ENCODE results near the gene SGMS2.
"Not testable (repeated sequence)": the region's sequence is repeated elsewhere in the genome, so short reads cannot be mapped to it uniquely, and the experiment has no call there.

SGMS2 gene

DNA sequence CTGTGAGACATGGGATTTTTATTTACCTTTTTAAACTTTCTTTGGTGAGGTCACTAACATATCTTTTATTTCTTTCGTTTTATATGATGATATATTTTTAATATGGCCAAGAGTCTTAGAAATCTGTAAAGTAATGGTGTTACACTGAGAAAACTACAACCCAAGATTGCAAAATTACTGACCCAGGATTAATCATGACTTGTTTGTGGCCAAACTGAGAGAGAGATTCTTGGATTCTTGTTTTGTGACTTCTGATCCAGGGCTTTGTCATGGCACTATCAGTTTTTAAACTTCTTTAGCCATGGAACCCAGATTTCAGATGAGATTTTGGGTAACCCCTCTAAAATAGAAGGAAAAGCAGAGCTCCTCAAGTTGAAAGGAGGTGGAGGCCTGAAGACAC lies 42.0 kb downstream of the SGMS2 start:
- DNase-seq (ENCODE audit: low read depth, low spot score), result no peak

DNA sequence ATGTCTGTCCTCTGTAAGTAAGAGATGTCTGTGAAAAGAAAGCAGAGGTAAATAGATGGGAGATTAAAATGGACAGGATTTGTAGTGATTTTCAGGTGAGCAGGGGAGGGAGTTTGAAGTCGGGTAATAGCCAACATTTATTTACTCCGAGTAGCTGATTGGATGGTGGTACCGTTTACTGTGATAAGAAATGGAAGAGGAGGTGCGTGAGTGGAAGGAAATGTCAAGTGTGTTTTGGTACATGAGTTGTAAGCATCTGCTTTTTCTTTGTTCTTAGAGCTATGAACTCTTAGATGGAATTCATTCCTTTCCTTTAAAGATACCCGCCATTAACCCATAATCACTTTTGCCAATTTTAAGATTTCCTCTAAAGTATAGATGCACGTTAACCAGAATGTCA lies 45.5 kb downstream of the SGMS2 start:
- DNase-seq (ENCODE audit: low read depth, low spot score), result no peak

DNA sequence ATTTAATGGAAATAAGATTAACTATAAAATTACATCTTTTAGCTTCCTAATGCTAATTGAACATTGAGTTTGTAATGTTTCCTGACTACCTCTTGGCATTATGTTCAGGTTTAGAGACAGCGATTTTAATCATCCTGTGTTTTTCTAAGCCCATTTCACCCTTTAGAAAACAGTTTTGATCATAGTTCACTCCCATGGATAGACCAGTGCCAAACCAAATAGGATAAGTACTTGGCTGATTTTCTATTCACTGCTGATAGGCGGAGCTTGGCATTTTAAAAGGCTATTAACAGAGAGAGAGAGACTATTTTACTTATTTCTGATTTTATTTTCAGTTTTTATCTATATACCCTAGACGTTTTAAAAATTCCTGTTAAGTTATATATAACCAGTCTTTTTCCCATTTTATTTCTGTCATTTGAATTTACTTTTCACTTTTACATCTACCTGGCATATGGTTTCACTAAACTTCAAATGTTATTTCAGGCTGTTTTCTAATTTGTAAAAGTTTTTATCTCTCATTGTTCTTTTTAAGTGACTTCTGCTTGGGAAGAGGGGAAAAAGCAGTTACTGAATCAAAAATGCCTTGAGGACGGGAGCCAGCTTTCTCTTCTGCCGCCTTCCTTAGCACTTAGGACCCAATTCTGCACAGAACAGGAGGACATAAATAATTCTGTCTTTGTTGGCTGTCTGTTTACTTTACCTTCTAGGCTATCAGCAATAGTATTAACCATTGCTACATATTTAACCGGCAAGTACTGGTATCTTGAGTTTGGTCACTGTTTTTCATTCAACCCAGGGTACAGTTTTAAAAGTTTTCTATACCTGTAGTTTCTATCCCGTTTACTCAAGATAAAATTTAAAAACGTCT lies 46.4 kb downstream of the SGMS2 start:
- peak; percentile 45 for DNase-seq (ENCODE audit: low read depth, low spot score)

DNA sequence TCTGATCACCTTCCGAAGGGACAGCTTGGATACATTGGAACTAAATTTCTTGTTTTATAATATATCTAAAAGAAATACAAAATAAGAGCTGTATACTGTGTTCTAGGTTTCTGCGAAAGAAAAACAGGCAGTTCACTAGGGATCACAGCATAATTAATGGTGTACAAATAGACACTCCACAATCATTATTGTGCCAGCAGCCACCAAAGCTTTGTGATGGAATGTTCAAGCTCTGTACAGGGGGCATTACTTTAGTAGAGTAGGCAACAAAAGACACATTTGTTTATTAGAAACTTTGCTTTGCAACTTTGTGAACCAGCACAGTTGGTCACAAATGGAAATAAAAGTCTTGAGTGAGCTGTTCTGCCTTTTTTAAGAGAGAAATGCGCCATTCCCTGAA lies 49.3 kb downstream of the SGMS2 start:
- DNase-seq (ENCODE audit: low read depth, low spot score), result no peak

DNA sequence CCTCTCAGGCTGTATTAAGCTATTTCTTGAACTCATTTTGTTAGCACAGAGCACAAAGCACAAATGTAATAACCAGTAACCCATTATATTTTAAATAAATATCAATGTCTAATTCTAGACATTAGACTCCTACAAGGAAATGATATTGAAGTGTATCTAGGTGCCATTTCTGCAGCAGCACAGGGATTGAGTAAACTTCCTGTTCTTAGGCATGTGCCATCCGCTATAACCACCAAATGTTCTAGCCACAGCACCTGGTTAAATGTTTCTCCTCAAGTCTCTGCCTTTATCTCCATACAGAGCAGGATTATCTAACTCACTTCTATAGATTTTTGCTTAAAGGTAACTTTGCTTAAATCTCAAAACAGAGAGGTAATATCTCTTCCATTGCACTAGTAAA lies 51.4 kb downstream of the SGMS2 start:
- no peak for DNase-seq (ENCODE audit: low read depth, low spot score)

GRCh38 chr4:107877361-107877760 lies 52.6 kb downstream of the SGMS2 start:
- no peak for DNase-seq (ENCODE audit: low read depth, low spot score)

GRCh38 chr4:107885865-107886264 lies 61.1 kb downstream of the SGMS2 start:
- no peak for DNase-seq (ENCODE audit: low read depth, low spot score)

GRCh38 chr4:107888237-107888636 lies 63.5 kb downstream of the SGMS2 start:
- no peak for DNase-seq (ENCODE audit: low read depth, low spot score)

GRCh38 chr4:107890779-107891178 lies 66.0 kb downstream of the SGMS2 start:
- no peak for DNase-seq (ENCODE audit: low read depth, low spot score)

DNA sequence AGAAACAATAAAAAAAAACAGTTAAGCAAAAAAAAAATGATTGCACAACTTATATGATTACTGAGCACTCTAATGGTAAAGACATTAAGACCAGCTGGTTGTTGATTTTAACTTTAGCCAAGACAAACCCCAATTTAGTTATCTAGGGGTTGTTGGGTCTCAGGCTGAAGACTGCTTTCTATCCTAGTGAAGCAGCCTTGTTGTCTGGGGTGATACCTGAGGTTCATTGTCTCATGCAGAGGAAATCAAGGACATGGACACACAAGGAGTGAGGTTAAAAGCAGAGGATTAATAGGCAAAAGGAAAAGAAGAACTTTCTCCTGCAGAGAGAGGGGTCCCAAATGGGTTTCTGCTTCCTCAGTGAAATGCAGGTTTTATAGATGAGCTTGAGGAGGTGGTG lies 66.6 kb downstream of the SGMS2 start:
- no peak for DNase-seq (ENCODE audit: low read depth, low spot score)

DNA sequence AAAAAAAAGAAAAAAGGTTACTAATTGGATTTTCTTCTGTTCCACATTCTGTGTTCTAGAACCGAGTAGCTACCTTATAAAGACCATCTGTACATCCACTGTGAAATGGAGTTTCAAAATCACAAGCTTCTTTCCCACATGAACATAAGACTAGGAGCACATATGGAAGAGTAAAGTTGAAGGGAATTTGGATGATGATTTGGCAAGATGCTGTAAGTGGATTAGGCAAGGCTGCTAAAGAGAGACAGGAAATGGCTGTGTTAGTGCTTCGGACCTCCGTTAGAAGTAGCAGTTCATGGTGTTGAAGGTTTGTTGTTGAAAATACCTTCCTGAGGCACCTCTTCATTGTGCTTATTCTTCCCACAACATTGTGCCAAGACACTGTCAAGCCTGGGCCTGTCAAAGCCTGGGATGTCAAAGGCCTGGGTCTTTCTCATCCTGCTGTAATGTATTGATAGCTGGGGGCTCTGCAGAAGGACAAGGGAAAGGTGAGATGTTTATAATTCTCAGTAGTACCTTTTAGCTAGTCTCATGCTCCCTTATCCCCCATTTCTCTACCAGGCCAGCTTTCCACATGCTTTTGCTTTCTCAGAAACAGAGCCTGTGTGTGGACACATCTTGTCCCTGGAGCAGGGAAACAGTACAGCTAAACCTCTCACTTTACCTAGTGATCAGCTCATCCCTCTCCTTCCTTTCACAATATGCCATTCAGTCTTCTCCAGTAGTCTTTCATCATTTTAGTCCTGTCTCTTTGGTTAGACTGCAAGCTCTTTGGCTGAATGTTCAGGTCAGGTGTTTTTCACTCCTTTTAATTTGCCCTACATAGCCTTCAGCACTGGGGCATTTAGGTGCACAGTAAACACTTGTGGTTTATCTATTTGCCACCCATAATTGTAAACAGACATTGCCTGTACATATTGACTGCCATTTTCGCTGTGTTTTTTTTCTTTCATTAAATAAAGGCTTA lies 68.7 kb downstream of the SGMS2 start:
- no peak for DNase-seq (ENCODE audit: low read depth, low spot score)

- DNase-seq (ENCODE audit: low read depth, low spot score), result no peak
These were observed 69.4 kb downstream of the SGMS2 start for GRCh38 chr4:107894138-107894603.

- peak; percentile 95 for DNase-seq (ENCODE audit: low read depth, low spot score)
These were observed 71.5 kb downstream of the SGMS2 start for GRCh38 chr4:107896158-107896645.

DNA sequence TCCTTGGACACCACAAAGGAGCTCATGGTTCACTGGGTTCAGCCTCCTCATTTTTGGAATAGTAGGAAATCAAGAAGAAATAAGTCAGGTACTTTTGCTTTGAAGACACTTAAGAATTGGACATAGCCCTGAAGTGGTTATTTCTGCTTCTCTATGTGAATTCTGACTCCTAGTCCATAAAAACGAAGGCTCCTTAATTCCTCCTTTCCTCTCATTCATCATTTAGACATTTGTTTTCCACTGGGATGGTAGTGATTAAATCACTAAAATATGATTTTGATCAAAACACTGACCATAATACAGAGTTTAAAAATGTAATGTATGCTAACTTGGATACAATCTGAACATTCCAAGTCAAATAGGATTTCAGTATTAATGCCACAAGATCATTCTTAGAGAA lies 71.9 kb downstream of the SGMS2 start:
- no peak for DNase-seq (ENCODE audit: low read depth, low spot score)

DNA sequence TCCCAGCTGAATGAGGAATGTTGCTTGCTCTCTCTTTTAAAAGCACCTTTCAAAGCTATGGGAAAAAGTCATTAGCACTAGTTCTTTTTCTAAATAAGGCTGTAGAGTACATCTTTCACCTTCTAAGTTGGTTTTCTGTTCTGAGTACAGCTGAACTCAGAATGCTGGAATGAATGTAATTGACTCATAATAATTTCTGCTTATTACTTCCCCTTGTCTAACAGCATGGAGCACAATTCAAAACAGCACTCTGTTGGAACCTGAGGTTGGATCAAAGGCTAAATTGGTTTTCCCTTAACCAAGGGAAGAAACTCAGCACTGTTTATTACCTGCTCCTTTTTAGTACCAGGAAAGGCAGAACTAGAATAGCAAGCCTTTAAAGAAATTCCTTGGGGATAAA lies 73.1 kb downstream of the SGMS2 start:
- DNase-seq (ENCODE audit: low read depth, low spot score), result no peak

DNA sequence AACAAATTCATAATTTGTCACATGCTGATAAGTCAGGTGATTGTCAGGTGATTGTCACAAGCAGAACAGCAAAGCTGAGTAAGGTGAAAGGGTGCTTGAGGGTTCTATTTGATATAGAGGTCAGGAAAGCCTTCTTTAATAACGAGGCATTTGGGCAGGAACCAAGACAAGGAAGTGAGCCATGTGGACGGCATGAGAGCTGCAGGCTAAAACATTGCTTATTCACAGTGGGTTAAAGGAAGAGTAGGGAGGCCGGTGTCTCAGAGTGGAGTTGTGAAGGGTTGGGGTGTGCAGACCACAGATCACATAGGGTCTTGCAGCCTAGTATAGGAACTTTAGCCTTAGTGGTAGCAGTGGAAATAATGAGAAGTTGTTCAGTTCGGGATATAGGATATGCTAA lies 75.3 kb downstream of the SGMS2 start:
- DNase-seq (ENCODE audit: low read depth, low spot score), result no peak

DNA sequence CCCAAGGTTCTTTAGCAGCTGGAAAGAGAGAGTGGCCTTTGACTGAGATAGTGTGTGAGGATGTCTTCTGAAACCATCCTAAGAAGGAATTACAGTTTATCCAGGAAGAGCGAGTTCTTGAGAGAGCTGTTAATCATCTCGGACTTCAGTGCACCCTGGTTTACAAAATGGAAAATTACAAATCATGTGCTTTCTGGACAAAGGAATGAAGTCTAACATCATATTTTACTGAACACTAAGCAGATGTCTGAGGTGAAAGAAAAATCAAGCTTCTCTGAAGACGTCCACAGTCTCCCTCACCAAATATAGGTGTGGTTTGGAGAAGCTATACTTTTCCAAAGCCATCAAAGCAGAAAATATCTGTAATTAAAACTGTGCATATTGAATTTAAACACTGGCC lies 75.8 kb downstream of the SGMS2 start:
- DNase-seq (ENCODE audit: low read depth, low spot score), result no peak

DNA sequence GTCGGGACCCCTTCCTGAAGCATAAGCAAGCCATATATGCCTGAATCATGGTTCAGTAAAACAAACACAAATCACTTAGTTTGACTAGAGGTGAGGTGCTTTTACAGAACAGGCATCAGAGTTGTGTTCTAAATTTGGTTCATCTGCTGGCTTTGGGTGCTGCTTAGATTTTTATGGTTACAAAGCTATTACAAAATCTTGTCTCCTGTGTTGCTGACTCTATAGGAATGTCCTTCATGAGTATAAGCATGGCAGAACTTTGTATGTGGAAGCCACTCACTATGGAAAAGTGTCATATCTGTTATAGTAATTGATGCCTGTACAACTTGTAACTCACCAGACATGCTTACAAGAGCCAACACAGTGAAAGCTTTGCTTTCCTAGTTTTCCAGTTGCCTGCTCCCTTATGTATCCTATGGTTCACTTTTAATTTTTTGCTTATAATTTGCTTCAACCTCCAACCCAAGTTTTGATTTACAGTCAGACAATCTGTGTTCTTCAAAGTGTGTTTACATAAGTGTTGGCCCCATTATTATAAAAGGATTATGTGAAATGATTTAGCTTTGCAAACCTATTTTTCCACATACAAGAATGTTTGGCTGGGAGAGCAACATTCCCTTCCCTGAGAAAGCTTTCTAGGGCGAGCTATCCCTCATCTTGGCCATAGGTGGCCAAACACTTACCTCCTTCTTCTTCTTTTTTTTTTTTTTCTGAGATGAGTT lies 76.6 kb downstream of the SGMS2 start:
- DNase-seq (ENCODE audit: low read depth, low spot score), result no peak

GRCh38 chr4:107902715-107903114 lies 78.0 kb downstream of the SGMS2 start:
- no peak for DNase-seq (ENCODE audit: low read depth, low spot score)

DNA sequence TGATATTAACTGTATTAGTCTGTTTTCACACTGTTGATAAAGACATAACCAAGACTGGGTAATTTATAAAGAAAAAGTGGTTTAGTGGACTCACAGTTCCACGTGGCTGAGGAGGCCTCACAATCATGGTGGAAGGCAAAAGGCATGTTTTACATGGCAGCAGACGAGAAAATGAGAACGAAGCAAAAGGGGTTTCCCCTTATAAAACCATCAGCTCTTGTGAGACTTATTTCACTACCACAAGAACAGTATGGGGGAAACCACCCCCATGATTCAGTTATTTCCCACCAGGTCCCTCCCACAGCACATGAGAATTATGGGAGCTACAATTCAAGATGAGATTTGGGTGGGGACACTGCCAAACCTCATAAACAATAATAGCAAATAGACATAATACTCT lies 80.3 kb downstream of the SGMS2 start:
- not testable (repeated sequence) for DNase-seq (ENCODE audit: low read depth, low spot score)

DNA sequence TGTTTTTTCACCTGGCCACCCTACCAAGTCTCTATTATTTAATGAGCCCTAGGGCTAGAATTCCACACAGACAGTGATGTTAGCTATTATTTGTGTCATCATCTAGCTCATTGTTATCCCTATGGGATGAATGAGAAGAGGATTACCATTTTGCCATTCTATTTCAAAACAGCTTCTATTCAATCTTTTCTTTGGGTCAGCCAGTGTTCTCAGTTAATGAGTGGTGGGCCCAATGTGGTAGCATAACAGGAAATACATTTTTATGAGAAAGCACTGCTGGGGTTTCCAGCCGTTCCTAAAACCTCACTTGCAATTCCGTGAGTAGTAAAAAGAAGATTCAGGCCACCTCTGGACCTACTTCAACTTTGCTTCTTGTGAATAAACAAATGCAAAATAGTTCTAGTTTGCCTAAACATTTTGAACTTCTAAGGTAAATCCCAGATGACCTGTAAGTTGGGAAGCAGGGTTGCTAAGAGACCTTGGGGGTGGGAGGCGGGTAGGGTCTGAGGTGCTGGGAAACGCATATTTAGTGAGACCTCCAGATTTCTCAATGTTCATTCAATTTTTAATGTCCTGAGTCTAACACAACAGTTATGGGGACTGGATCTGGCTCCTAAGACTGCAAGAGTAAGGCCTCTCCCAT lies 81.8 kb downstream of the SGMS2 start:
- no peak for DNase-seq (ENCODE audit: low read depth, low spot score)

Data from astrocyte of the hippocampus (primary cell).